PC-9 (cell line): ENCODE results near the gene GNA15. TPM values are rescaled to one million over a fixed set of nuclear protein-coding genes. Genes with fewer than 3 reads are reported as not detected.

Experiments used
- BruUV-seq: library from RNA; stranded (reverse); fragments of 400-500 nt; replicated peaks from 2 replicates; lab custom pipeline; 2021; lab: Mats Ljungman, UMichigan
- CTCF ChIA-PET: fragments of 300-600 bp; sonication (Branson Sonifier 250); formaldehyde crosslinking; loops from one replicate; lab custom pipeline; 2022; ENCODE audit warnings: antibody characterized with exemption; lab: Charles Lee
- POLR2A ChIA-PET: fragments of 300-600 bp; sonication (Branson Sonifier 250); formaldehyde crosslinking; loops from one replicate; lab custom pipeline; 2022; ENCODE audit warnings: antibody characterized with exemption; ENCODE audit not compliant: unreplicated experiment; lab: Charles Lee
- DNase-seq, 2 experiments: peaks; one replicate each; pipeline versions ENCODE4 v3.0.0 to v3.0.0-alpha.2; 2015 to 2022; ENCODE audit warnings: mixed read lengths in 1 of 2
- H2AFZ ChIP-seq: fragments of 200-600 bp; sonication (generic); 2 replicates; pipeline ENCODE4 v1.8.1; 2017; ENCODE audit warnings: antibody characterized with exemption
- H3F3A ChIP-seq: fragments of 200-600 bp; sonication (generic); 2 replicates; pipeline ENCODE4 v1.8.1; 2017; ENCODE audit warnings: antibody characterized with exemption, mild to moderate bottlenecking, low read depth; ENCODE audit not compliant: insufficient read depth
- H3K27ac ChIP-seq: fragments of 200-600 bp; sonication (generic); 2 replicates; pipeline ENCODE4 v1.6.1; 2016; ENCODE audit warnings: mixed run types
- H3K27me3 ChIP-seq: fragments of 200-600 bp; sonication (generic); 2 replicates; pipeline ENCODE4 v1.6.1; 2016; ENCODE audit warnings: low read depth, mixed run types; ENCODE audit not compliant: insufficient read depth
- H3K36me3 ChIP-seq: fragments of 200-600 bp; sonication (generic); 2 replicates; pipeline ENCODE4 v1.6.1; 2016; ENCODE audit warnings: low read depth, mixed run types
- H3K4me1 ChIP-seq: fragments of 200-600 bp; sonication (generic); replicated peaks from 2 replicates; pipeline ENCODE4 v1.6.1; 2016; ENCODE audit warnings: mixed run types; ENCODE audit not compliant: insufficient read depth
- H3K4me2 ChIP-seq: fragments of 200-600 bp; sonication (generic); 2 replicates; pipeline ENCODE4 v1.6.1; 2017; ENCODE audit warnings: mixed run types
- H3K4me3 ChIP-seq: fragments of 200-600 bp; sonication (generic); 2 replicates; pipeline ENCODE4 v1.6.1; 2016; ENCODE audit warnings: mixed run types
- H3K79me2 ChIP-seq: fragments of 200-600 bp; sonication (generic); 2 replicates; pipeline ENCODE4 v1.6.1; 2017; ENCODE audit warnings: low read depth, mixed run types
- H3K9me2 ChIP-seq: fragments of 200-600 bp; sonication (generic); 2 replicates; pipeline ENCODE4 v1.8.1; 2017; ENCODE audit warnings: mild to moderate bottlenecking; ENCODE audit not compliant: insufficient read depth
- H3K9me3 ChIP-seq: fragments of 200-600 bp; sonication (generic); 2 replicates; pipeline ENCODE4 v1.8.1; 2016; ENCODE audit warnings: low read depth; ENCODE audit not compliant: insufficient read depth
- H4K20me1 ChIP-seq: fragments of 200-600 bp; sonication (generic); 2 replicates; pipeline ENCODE4 v1.8.1; 2017; ENCODE audit not compliant: insufficient read depth
- EZH2 ChIP-seq: fragments of 200-600 bp; sonication (generic); IDR thresholded peaks from 2 replicates; pipeline ENCODE4 v1.8.0; 2017; ENCODE audit warnings: antibody characterized with exemption, low read depth
- intact Hi-C: fragments of 100-400 bp; cut with micrococcal nuclease; formaldehyde crosslinking; loops from one replicate; pipeline ENCODE4 v1.10.0; 2022; ENCODE audit not compliant: unreplicated experiment
- total RNA-seq: library from RNA; stranded (reverse); gene quantifications from 2 replicates; pipeline ENCODE4 v1.2.3, GENCODE V29; 2021
- TF ChIP-seq, protein P1 (sequence below): fragments of 200-600 bp; sonication (generic); conservative IDR thresholded peaks from 2 replicates; pipeline ENCODE4 v1.6.1; 2017; ENCODE audit warnings: mixed run types, antibody characterized with exemption, mild to moderate bottlenecking, moderate library complexity

The GNA15 gene
- total RNA-seq, 1 experiment from 2014 or later = 14.2 TPM

DNA sequence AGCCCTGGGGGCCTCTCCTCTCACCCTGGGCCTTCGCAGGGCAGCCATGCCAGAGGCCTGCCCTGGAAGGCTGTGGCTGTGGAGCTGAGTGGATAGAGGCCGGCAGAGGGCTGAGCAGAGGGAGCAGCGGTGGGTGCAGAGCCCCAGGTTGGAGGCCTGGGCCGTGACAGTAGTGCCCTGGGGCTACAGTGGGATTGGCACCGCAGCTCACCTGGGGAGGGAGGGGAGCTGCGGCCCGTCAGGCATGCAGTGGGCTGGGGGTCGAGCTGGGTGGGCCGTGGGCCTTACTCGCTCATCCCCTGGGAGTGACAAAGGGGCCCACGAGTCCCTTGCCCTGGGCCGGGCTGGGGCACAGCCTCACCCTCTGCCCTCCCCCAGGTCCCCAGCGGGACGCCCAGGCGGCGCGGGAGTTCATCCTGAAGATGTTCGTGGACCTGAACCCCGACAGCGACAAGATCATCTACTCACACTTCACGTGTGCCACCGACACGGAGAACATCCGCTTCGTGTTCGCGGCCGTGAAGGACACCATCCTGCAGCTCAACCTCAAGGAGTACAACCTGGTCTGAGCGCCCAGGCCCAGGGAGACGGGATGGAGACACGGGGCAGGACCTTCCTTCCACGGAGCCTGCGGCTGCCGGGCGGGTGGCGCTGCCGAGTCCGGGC is 15.1 kb upstream of the GNA15 start:
- no peaks in the 10 kb centered on the region for H3K79me2 ChIP-seq
- no peak overlapping the region for H3K4me2 ChIP-seq
- ChIA-PET POLR2A (no interaction called here), CTCF (no interaction called here)
- intact Hi-C loops = no loop called here
- H3K4me1 ChIP-seq = no peaks in the 10 kb centered on the region
- no peak overlapping the region for H3K27ac ChIP-seq
- H3K9me2 ChIP-seq = no peaks in the 10 kb centered on the region
- H3K27me3 ChIP-seq = no peaks in the 10 kb centered on the region
- H3K4me3 ChIP-seq = no peak overlapping the region
- H3K9me3 ChIP-seq = no peaks in the 10 kb centered on the region
- DNase-seq = no peak
- TF ChIP-seq, protein P1, sequence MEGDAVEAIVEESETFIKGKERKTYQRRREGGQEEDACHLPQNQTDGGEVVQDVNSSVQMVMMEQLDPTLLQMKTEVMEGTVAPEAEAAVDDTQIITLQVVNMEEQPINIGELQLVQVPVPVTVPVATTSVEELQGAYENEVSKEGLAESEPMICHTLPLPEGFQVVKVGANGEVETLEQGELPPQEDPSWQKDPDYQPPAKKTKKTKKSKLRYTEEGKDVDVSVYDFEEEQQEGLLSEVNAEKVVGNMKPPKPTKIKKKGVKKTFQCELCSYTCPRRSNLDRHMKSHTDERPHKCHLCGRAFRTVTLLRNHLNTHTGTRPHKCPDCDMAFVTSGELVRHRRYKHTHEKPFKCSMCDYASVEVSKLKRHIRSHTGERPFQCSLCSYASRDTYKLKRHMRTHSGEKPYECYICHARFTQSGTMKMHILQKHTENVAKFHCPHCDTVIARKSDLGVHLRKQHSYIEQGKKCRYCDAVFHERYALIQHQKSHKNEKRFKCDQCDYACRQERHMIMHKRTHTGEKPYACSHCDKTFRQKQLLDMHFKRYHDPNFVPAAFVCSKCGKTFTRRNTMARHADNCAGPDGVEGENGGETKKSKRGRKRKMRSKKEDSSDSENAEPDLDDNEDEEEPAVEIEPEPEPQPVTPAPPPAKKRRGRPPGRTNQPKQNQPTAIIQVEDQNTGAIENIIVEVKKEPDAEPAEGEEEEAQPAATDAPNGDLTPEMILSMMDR = no peak
- TF ChIP-seq EZH2 = no peak
- H2AFZ ChIP-seq = no peak overlapping the region
- H3K36me3 ChIP-seq = no peaks in the 10 kb centered on the region
- no TSS peak for BruUV-seq
- no peaks in the 10 kb centered on the region for H3F3A ChIP-seq
- H4K20me1 ChIP-seq = no peaks in the 10 kb centered on the region

DNA sequence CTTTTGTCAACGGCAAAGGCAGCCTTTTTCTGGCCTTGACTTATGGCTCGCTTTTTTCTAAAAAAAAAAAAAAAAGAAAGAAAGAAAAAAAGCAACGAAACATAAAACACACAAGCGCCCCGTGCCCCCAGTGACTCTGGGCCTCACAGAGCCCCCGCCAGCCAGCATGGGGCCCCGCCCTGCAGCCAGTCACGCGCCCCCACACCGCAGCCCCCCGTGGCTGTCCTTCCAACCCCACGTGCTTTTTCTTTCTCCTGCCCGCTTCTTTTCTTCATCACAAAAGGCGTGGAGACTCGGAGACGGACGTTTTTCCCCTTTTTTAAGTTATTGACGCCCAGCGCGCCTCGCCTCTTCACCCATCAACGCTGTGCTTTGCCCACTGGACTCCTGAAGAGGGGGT is 14.4 kb upstream of the GNA15 start:
- BruUV-seq = no TSS peak
- CTCF ChIA-PET = no interaction called here
- no peaks in the 10 kb centered on the region for H4K20me1 ChIP-seq
- H3F3A ChIP-seq = no peaks in the 10 kb centered on the region
- no peak for DNase-seq
- intact Hi-C loops = no loop called here
- H3K9me3 ChIP-seq = no peaks in the 10 kb centered on the region
- H3K27ac ChIP-seq = no peak overlapping the region
- H3K9me2 ChIP-seq = no peaks in the 10 kb centered on the region
- H3K79me2 ChIP-seq = no peaks in the 10 kb centered on the region
- no peak overlapping the region for H2AFZ ChIP-seq
- POLR2A ChIA-PET = no interaction called here
- no peaks in the 10 kb centered on the region for H3K27me3 ChIP-seq
- H3K4me1 ChIP-seq = no peaks in the 10 kb centered on the region
- TF ChIP-seq, protein P1 = no peak
- TF ChIP-seq EZH2 = no peak
- H3K36me3 ChIP-seq = no peaks in the 10 kb centered on the region
- H3K4me3 ChIP-seq = no peak overlapping the region
- no peak overlapping the region for H3K4me2 ChIP-seq

DNA sequence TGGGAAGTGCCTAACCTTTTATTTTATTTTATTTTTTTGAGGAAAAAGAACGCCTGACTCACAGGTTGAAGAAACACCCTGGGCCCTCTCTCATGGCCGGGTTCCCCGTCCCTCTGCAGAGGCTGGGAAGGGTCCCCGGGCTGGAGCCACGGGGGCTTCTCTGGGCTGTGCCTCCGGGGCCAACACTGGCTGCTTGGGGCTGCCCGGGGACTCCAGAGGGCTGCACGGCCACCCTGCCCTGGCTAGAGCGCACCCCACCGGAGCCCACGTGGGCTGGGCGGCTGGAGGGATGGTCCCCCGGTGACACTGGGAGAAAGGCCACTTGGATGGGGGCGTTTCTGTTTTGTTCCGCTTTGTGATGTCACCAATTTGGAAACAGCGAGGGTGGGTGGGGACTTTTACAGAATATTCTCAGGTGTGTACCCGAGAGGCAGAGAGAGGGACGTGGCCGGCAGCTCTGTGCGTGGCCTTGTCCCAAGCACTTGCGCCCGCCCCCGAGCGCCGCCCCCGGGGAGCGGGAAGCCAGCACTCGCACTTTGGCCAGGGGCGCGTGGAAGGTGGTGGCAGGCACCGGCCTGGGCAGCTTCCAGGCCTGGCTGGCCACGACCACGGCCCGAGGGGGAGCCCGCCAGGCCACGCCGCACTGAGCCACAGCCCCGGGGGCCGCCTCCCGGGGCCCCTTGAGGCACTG is 13.9 kb upstream of the GNA15 start:
- H3K4me3 ChIP-seq = no peak overlapping the region
- no peaks in the 10 kb centered on the region for H3K79me2 ChIP-seq
- H3F3A ChIP-seq = no peaks in the 10 kb centered on the region
- no peaks in the 10 kb centered on the region for H3K4me1 ChIP-seq
- H3K27me3 ChIP-seq = no peaks in the 10 kb centered on the region
- H3K36me3 ChIP-seq = no peaks in the 10 kb centered on the region
- no peaks in the 10 kb centered on the region for H4K20me1 ChIP-seq
- BruUV-seq = no TSS peak
- intact Hi-C loops = no loop called here
- DNase-seq = no peak
- H3K9me3 ChIP-seq = no peaks in the 10 kb centered on the region
- H3K4me2 ChIP-seq = no peak overlapping the region
- TF ChIP-seq, protein P1 = no peak
- TF ChIP-seq EZH2 = no peak
- H3K9me2 ChIP-seq = no peaks in the 10 kb centered on the region
- no peak overlapping the region for H3K27ac ChIP-seq
- H2AFZ ChIP-seq = no peak overlapping the region
- ChIA-PET POLR2A (no interaction called here), CTCF (interaction anchor here (0.7 kb wide), 1 partner anchor 11 kb away, joined by 6 read pairs; no protein-coding TSS in a partner anchor)
